CD4-positive, CD25-positive, alpha-beta regulatory T cell (primary cell): Measurements from ENCODE around the gene ENOX2. TPM values are rescaled to one million over a fixed set of nuclear protein-coding genes. Genes with fewer than 3 reads are reported as not detected.

Experiments used
- ATAC-seq, 2 donors: fragments of 150-1000 bp; cut with Tn5 transposase; one replicate each; pipeline ENCODE4 v1.10.0; 2021; ENCODE audit warnings: low read depth in 2 of 2, moderate number of reproducible peaks in 2 of 2, moderate library complexity in 1 of 2
- DNase-seq, 3 donors: peaks; one replicate each; pipeline versions ENCODE4 v3.0.0 to v3.0.0-alpha.2; 2012 to 2022; ENCODE audit warnings: mixed read lengths in 1 of 3
- H3K27ac ChIP-seq: one replicate; pipeline ENCODE4 v1.7.0; 2013; ENCODE audit warnings: mild to moderate bottlenecking, low read length; ENCODE audit not compliant: insufficient read depth, poor library complexity, severe bottlenecking
- H3K27me3 ChIP-seq: one replicate; pipeline ENCODE4 v1.7.0; 2013; ENCODE audit warnings: low read length; ENCODE audit not compliant: control insufficient read depth, insufficient read depth
- H3K36me3 ChIP-seq: one replicate; pipeline ENCODE4 v1.7.0; 2013; ENCODE audit warnings: mild to moderate bottlenecking, low read length, moderate library complexity; ENCODE audit not compliant: control insufficient read depth, insufficient read depth
- H3K4me1 ChIP-seq: 2 replicates; pipeline ENCODE4 v1.7.0; 2013; ENCODE audit warnings: mild to moderate bottlenecking, low read length; ENCODE audit not compliant: insufficient read depth, control insufficient read depth, poor library complexity, severe bottlenecking
- H3K4me3 ChIP-seq: one replicate; pipeline ENCODE4 v1.7.0; 2013; ENCODE audit warnings: low read depth, mild to moderate bottlenecking, low read length, moderate library complexity
- H3K9me3 ChIP-seq, 2 experiments: 1 replicate in 1 of 2; 2 replicates in 1 of 2; pipeline ENCODE4 v1.7.0; 2013; ENCODE audit warnings: low read length in 2 of 2, mild to moderate bottlenecking in 1 of 2, moderate library complexity in 1 of 2; ENCODE audit not compliant: control insufficient read depth in 2 of 2
- H3K27ac Mint-ChIP-seq, 3 donors: one replicate each; pipeline ENCODE4 v1.8.0; 2020 to 2022; ENCODE audit warnings: mild to moderate bottlenecking in 3 of 3, mixed read lengths in 3 of 3, moderate library complexity in 2 of 3
- H3K27me3 Mint-ChIP-seq: one replicate; pipeline ENCODE4 v1.8.0; 2022; ENCODE audit warnings: mild to moderate bottlenecking, mixed read lengths
- H3K36me3 Mint-ChIP-seq: one replicate; pipeline ENCODE4 v1.8.0; 2020; ENCODE audit warnings: mixed read lengths
- H3K4me1 Mint-ChIP-seq, 4 donors: one replicate each; pipeline ENCODE4 v1.8.0; 2020 to 2022; ENCODE audit warnings: mixed read lengths in 4 of 4, mild to moderate bottlenecking in 1 of 4
- H3K4me3 Mint-ChIP-seq, 4 donors: one replicate each; pipeline ENCODE4 v1.8.0; 2020 to 2022; ENCODE audit warnings: mild to moderate bottlenecking in 4 of 4, mixed read lengths in 4 of 4, moderate library complexity in 3 of 4
- H3K9me3 Mint-ChIP-seq, 7 donors: one replicate each; pipeline ENCODE4 v1.8.0; 2020 to 2022; ENCODE audit warnings: mixed read lengths in 7 of 7, mild to moderate bottlenecking in 3 of 7, moderate library complexity in 2 of 7
- polyA plus RNA-seq, 4 donors: library from polyadenylated mRNA; unstranded; fragments of 300-500 nt; fragmentation: Illumina TruSeq; gene quantifications; one replicate each; pipeline ENCODE4 v1.2.3, GENCODE V29; 2021
- total RNA-seq: library from RNA; stranded (reverse); gene quantifications from one replicate; pipeline ENCODE4 v1.2.3, GENCODE V29; 2022

Gene ENOX2
- total and polyA plus RNA-seq, 5 donors from 2014 or later, result 10.6 to 23.3 (median 20.0) TPM

- Histone ChIP-seq H3K9me3 (no peaks in the 10 kb centered on the region), H3K27ac (no peak overlapping the region), H3K4me3 (no peak overlapping the region), H3K27me3 (no peaks in the 10 kb centered on the region), H3K4me1 (no peaks in the 10 kb centered on the region), H3K36me3 (no peaks in the 10 kb centered on the region)
- Mint-ChIP-seq H3K27me3 (no peaks in the 10 kb centered on the region), H3K4me1 (peaks cover 0 to 1% (median under 1%) of the 10 kb centered on the region in 4 donors), H3K9me3 (peaks cover 0 to 4% (median 0%) of the 10 kb centered on the region in 7 donors), H3K4me3 (no peak overlapping the region), H3K27ac (no peak overlapping the region), H3K36me3 (peaks cover 20% of the 10 kb centered on the region)
- DNase-seq (no peak), ATAC-seq (no peak)
Measured at GRCh38 chrX:130645955-130646583, 256.9 kb downstream of the ENOX2 start.

- H3K4me1 Mint-ChIP-seq, result peaks cover 0 to 6% (median 1%) of the 10 kb centered on the region in 4 donors
- no peaks in the 10 kb centered on the region for H3K9me3 ChIP-seq
- peaks cover 9% of the 10 kb centered on the region for H3K36me3 Mint-ChIP-seq
- H3K9me3 Mint-ChIP-seq, result peaks cover 0 to 4% (median 0%) of the 10 kb centered on the region in 7 donors
- no peak overlapping the region for H3K27ac Mint-ChIP-seq
- no peak overlapping the region for H3K4me3 Mint-ChIP-seq
- no peaks in the 10 kb centered on the region for H3K27me3 Mint-ChIP-seq
- no peak overlapping the region for H3K4me3 ChIP-seq
- DNase-seq, result no peak
- H3K27ac ChIP-seq, result no peak overlapping the region
- no peak for ATAC-seq
- no peaks in the 10 kb centered on the region for H3K27me3 ChIP-seq
- H3K4me1 ChIP-seq, result no peaks in the 10 kb centered on the region
- H3K36me3 ChIP-seq, result peaks cover 10% of the 10 kb centered on the region
Measured at GRCh38 chrX:130637591-130637990, 265.4 kb downstream of the ENOX2 start.

DNA sequence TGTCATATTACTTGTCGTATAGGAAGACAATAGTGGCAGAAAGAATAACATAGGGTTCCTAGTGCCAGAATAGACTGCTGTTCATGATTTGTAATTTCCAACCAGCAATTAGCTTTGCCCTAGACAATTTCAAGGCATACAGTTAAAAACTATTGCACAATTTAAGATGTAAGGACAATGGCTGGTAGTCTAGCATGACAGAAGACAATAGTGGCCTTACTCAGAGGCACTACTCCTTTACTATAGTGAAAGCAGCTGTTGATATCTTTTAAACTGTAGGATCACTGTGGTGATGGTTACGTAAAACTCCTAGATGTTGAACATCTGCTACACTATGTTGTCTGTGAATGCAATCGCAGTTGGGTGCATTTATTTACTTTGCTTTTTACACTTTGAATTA lies 266.7 kb downstream of the ENOX2 start:
- Mint-ChIP-seq H3K36me3 (peaks cover 11% of the 10 kb centered on the region), H3K9me3 (peaks cover 0 to 1% (median 0%) of the 10 kb centered on the region in 7 donors), H3K27me3 (no peaks in the 10 kb centered on the region), H3K4me1 (peaks cover 0 to 6% (median 1%) of the 10 kb centered on the region in 4 donors), H3K4me3 (no peak overlapping the region), H3K27ac (no peak overlapping the region)
- Histone ChIP-seq H3K27ac (no peak overlapping the region), H3K4me3 (no peak overlapping the region), H3K36me3 (peaks cover 10% of the 10 kb centered on the region), H3K27me3 (no peaks in the 10 kb centered on the region), H3K9me3 (no peaks in the 10 kb centered on the region), H3K4me1 (no peaks in the 10 kb centered on the region)
- no peak for DNase-seq
- ATAC-seq, result no peak

- Histone ChIP-seq H3K9me3 (no peaks in the 10 kb centered on the region), H3K36me3 (peaks cover 20% of the 10 kb centered on the region), H3K4me1 (no peaks in the 10 kb centered on the region), H3K27me3 (no peaks in the 10 kb centered on the region), H3K4me3 (no peak overlapping the region), H3K27ac (no peak overlapping the region)
- ATAC-seq (no peak), DNase-seq (no peak)
- H3K27ac Mint-ChIP-seq, result no peak overlapping the region
- no peaks in the 10 kb centered on the region for H3K4me1 Mint-ChIP-seq
- H3K9me3 Mint-ChIP-seq, result peaks cover 0 to 2% (median 0%) of the 10 kb centered on the region in 7 donors
- H3K4me3 Mint-ChIP-seq, result no peak overlapping the region
- no peaks in the 10 kb centered on the region for H3K27me3 Mint-ChIP-seq
- H3K36me3 Mint-ChIP-seq, result peaks cover 10% of the 10 kb centered on the region
Measured at GRCh38 chrX:130631011-130631410, 272.0 kb downstream of the ENOX2 start.

DNA sequence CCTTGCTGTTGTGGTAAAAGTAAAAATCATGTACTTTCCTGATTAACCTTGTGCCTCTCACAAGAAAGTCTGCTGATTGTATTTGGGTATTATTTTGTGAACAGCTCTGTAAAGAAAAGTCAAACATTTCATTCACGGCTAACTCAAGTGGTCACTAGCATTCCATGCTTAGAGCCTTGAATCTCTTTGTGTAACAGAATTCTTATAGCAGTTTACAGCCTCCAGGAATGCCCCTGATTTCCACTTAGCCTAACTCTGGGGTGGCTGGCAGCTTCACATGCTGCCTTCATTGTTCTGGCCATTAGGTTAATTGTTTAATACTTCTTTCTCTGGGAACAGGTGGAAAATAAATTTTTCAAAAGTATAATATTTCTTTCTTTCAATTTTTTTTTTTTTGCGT lies 274.5 kb downstream of the ENOX2 start:
- DNase-seq (no peak), ATAC-seq (no peak)
- H3K4me1 Mint-ChIP-seq, result no peaks in the 10 kb centered on the region
- H3K36me3 Mint-ChIP-seq, result peaks cover 13% of the 10 kb centered on the region
- Histone ChIP-seq H3K27ac (no peak overlapping the region), H3K27me3 (no peaks in the 10 kb centered on the region), H3K4me1 (no peaks in the 10 kb centered on the region), H3K9me3 (no peaks in the 10 kb centered on the region), H3K36me3 (peaks cover 13% of the 10 kb centered on the region), H3K4me3 (no peak overlapping the region)
- H3K9me3 Mint-ChIP-seq, result peaks cover 0 to 2% (median 0%) of the 10 kb centered on the region in 7 donors
- no peak overlapping the region for H3K27ac Mint-ChIP-seq
- no peaks in the 10 kb centered on the region for H3K27me3 Mint-ChIP-seq
- no peak overlapping the region for H3K4me3 Mint-ChIP-seq

DNA sequence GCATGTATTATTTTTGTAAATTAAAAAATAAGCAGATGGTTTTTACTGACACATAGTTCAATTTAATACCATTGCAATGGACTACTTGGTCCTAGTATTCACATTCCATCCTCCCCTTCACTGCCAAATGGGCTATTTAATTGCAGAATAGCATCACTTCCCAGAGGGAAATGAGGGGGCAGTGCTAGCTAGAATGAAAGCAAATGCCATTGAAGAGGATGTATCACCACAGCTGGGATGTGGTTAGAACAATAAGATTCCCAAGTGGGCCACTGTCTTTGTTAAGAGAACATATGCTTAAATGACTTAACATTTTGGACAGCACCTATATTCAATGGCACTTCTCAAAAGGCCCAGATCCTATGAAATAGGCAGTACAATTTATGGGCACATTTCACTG lies 276.5 kb downstream of the ENOX2 start:
- Mint-ChIP-seq H3K9me3 (peaks cover 0 to 2% (median 0%) of the 10 kb centered on the region in 7 donors), H3K4me1 (no peaks in the 10 kb centered on the region), H3K27ac (no peak overlapping the region), H3K4me3 (no peak overlapping the region), H3K36me3 (peaks cover 13% of the 10 kb centered on the region), H3K27me3 (no peaks in the 10 kb centered on the region)
- H3K36me3 ChIP-seq, result peaks cover 13% of the 10 kb centered on the region
- no peak overlapping the region for H3K4me3 ChIP-seq
- ATAC-seq, result no peak
- no peaks in the 10 kb centered on the region for H3K4me1 ChIP-seq
- no peaks in the 10 kb centered on the region for H3K27me3 ChIP-seq
- H3K27ac ChIP-seq, result no peak overlapping the region
- DNase-seq, result no peak
- no peaks in the 10 kb centered on the region for H3K9me3 ChIP-seq

- Mint-ChIP-seq H3K27me3 (no peaks in the 10 kb centered on the region), H3K36me3 (peaks cover 7% of the 10 kb centered on the region), H3K4me3 (no peak overlapping the region), H3K4me1 (no peaks in the 10 kb centered on the region), H3K9me3 (no peaks in the 10 kb centered on the region), H3K27ac (peak overlapping the region in 1 of 3 donors; percentile 13)
- Histone ChIP-seq H3K4me3 (no peak overlapping the region), H3K27me3 (no peaks in the 10 kb centered on the region), H3K27ac (no peak overlapping the region), H3K9me3 (no peaks in the 10 kb centered on the region), H3K36me3 (peaks cover 7% of the 10 kb centered on the region), H3K4me1 (no peaks in the 10 kb centered on the region)
- ATAC-seq (no peak), DNase-seq (no peak)
Measured at GRCh38 chrX:130625386-130625785, 277.6 kb downstream of the ENOX2 start.

DNA sequence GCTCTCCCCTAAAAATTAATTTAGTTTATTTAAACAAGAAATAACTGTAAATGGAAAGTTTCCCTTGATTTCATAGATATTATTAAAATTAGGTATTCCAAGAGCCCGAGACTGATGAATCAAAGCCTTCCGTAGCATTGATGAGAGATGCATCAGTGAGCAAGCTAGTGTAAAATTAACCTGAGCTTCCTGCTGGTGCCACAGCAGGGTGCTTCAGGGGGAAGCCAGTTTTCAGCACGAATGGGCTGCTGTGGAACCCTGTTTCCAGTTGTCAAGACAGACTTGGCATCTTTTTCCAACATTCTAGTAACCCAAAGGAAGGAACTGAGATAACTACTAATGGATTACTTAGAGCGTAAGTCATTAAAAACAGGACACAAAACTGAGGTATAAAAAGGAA lies 279.5 kb downstream of the ENOX2 start:
- Histone ChIP-seq H3K27me3 (no peaks in the 10 kb centered on the region), H3K4me3 (no peak overlapping the region), H3K4me1 (no peaks in the 10 kb centered on the region), H3K27ac (no peak overlapping the region), H3K36me3 (peaks cover 7% of the 10 kb centered on the region), H3K9me3 (no peaks in the 10 kb centered on the region)
- Mint-ChIP-seq H3K4me3 (no peak overlapping the region), H3K27me3 (no peaks in the 10 kb centered on the region), H3K9me3 (no peaks in the 10 kb centered on the region), H3K27ac (no peak overlapping the region), H3K4me1 (no peaks in the 10 kb centered on the region), H3K36me3 (peaks cover 3% of the 10 kb centered on the region)
- DNase-seq (no peak), ATAC-seq (no peak)
